Stimulated activated CD4-positive, alpha-beta T cell treated with anti-CD3 and anti-CD28 coated beads, Interleukin-12 subunit alpha, Interleukin-12 subunit beta, amount 100 ng/mL, for 4 hours (primary cell): ENCODE data around the gene HSPB1.
A peak's percentile ranks its signal among the peaks of the same experiment; 100 is the strongest.
"Not testable (repeated sequence)": the region's sequence is repeated elsewhere in the genome, so short reads cannot be mapped to it uniquely, and the experiment has no call there.

Source experiments
- DNase-seq: peaks from one replicate; pipeline ENCODE4 v3.0.0-alpha.2; 2020

The HSPB1 gene

DNA sequence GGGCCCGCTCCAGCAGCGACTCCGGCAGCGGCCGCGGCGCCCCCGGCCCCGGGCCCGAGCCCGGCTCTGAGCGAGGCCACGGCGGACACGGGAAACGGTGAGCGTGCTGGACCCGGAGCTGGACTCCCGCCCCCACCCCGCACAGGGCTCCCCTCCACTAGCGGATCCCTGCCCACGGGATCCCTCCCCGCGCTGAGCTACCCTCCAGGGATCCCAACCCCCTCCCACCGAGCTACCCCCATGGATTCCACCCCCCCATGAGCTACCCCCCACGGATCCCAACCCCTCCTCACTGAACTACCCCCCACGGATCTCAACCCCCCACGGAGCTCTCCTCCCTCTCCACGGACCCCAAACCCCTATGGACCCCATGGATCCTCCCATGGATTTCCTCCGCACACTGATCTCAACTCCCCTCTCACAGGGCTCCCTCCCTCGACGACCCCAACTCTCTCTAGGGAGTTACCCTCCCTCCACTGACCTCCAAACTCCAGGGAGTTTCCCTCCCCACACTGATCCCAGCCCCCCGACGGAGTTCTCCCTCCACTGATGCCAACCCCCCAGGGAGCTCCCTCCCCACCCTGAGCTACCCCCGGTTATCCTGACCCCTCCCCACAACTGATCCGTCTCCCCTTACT is 20.6 kb upstream of the HSPB1 start:
- no peak for DNase-seq

DNA sequence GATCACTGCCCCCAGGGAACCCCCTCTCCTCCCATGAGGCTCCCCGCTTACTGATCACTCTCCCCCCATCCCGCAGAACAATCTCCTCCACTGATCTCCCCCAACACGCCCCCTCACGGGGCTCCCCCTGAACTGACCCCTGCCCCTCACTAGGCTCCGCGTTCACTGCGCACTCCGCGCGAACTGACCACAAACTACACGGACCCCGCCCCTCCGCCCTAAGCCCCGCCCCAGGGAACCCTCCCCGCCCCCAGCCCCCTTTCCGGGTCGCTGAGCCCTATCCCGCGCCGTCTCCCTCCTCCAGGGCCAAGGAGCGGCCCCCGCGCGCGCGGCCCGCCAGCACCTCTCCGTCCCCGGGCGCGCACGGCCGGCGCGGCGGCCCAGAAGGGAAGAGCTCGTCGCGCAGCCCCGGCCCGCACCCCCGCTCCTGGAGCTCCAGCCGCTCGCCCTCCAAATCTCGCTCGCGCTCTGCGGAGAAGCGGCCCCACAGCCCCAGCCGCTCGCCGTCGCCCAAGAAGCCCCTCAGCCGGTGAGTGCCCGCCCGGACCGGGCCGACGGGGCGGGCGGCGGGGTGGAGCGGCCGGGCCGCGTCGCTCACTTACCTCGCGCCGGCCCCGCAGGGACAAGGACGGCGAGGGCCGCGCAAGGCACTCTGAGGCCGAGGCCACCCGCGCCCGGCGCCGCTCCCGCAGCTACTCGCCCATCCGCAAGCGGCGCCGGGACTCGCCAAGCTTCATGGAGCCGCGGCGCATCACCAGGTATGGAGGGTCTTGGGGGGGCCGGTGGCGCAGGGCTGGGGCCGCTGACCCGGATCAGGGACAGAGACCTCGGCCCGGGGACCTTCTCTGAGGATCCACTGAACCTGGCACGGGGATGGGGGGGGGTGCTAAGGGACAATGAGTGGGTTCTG is 19.9 kb upstream of the HSPB1 start:
- DNase-seq: no peak

DNA sequence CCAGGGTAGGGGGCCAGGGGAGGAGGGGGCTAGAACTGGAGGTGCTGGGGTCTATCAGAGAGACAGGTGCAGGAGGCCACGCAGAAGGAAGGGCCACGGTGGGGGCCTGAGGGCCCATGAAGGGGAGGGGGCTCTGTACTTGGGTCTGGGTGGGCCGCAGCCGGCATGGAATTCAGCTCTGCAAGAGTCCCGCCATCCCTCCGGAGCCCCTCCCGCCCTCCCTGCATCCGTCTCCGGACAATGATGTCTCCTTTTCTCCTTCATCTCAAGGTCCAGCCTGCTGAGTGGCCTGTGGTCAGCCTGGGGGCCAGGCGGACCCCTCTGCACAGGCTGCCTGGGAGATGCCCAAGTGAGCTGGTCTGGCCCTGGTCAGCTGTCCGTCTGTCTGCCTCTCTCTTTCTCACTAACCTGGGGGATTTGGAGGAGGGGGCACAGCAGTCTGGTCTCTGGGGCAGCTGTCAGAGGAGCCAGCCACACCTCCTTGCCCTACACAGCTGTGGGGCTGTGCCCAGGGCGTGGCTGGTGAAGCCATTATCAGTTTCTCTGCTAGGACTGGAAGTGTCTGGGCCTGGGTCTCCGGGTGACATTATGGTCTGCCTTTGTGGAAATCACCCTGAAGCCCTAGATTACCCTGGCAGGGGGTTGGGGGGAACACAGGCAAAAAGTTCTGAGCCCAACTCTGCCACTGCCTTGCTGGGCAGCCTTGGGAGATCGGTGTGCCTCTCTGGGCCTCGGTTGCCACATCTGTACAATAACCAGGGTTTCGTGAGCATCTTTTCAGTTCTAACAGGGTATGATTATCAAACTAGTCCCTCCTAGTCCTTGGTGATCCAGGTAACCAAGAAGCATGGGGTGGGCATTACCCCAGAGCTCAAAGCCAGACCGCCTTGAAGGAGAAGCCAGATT is 19.0 kb upstream of the HSPB1 start:
- no peak for DNase-seq

DNA sequence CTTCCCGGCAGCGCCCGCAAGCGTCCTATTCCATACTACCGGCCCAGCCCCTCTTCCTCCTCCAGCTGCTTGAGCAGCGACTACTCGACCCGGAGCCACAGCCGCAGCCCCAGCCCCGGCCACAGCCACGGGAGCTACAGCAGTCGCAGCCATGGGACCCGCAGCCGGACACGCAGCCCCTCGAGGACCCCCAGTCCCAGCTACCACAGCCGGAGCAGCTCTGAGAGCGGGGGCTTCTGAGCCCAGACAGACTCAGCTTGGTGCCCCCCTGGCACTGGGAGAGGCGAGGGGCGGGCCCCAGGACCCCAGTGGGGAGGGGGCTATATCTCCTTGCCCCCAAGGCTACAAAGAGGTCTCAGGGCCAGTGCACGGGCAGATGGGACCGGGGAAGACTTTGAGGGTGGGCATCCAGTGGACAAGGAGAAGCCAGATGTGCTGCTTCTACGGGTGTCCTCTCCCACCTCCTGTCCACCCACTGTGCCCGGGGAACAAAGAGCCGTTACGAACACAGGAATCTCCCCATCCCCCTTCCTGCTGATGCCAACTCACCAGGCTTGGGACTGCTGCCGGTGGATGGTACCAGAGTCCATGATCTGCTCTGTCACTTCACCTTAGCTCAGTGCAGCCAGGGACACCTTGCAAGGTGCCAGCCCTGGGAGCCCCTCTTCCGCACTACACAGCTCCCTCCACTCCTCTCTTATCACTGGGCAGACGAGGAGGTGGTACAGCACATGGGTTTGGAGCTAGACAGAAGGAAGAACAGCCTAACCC is 16.7 kb upstream of the HSPB1 start:
- DNase-seq: no peak

DNA sequence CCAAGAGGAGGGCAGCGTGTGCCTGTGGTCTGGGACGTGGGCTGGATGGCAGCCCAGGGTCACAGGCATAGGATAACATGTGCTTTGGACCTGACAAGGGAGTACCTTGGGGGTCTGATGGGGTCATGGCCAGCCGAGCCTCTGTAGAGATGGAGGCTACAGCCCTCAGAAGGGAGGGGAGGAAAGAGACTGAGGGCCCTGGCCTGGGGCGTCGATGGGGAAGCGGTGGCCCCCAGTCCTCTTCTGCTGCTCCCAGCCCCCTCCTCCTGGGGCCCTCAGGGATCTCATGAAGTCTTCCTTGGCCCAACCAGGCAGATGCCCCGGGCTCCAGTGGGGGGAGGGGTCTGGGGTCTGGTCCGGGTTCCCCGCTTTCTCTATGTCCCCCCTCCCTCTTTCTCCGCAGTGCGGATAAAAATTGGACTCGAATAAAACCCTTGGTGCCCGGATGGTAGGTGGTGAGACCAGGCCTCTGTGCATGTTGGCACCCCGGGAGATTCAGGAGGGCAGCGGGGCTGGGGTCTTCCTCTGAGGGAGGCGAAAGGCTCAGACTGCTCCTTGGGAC is 15.6 kb upstream of the HSPB1 start:
- DNase-seq: no peak

DNA sequence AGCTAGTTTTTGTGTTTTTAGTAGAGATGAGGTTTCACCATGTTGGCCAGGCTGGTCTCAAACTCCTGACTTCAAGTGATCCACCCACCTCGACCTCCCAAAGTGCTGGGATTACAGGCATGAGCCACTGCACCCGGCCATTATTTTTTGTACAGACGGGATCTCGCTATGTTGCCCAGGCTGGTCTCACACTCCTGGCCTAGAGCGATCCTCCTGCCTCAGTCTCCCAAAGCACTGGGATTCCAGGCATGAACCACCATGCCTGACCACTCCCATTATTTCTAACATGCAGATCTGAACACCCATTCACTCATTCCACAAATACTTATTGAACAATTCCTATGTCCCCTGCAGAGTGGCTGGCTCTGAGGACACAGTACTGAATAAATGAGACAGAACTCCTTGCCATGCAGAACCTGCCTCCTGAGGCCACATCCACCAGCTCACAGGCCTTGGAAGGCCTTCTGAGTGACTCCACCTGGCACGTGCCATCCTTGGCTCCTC is 11.6 kb upstream of the HSPB1 start:
- DNase-seq: not testable (repeated sequence)

DNA sequence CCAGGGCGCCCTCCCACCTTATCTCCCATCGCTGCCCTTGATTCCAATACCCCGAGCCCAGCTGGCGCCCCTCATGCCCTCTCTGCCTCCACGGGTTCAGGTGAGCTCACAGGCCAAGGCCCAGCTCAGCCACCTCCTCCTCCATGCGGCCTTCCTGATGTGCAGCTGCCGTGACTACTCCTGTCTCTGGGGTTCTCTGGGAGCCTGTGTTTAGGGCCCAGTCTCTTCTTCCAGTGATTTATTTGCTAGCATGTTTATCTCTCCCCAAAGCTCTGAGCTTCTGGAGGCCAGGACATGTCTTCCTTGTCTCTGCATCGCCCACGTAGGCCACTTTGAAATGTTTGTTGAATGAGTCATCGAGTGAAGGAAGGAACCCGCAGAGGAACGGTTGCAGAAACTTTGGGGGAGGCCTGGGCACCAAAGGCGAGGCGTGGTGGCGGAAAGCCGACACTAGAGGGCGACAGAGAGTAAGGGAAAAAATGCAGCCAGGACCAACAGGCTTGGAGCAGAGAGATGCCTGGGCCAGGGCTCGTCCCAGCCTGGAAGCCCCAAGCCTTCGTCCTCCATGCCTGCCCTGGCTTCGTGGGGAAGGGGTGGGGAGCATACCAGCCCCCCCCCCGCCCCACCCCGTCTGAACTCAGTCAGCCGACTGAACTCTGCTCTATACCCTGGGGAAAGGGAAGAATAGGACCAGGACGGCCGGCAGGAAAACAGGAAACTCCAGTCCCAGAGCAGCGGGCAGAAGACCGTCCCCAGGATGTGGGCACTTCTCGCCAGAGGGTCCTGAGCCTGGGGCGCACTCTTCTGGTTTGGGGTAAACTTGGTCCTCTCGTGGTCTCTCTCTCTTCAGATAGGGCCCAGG is 10.9 kb upstream of the HSPB1 start:
- DNase-seq: peak; percentile 80

DNA sequence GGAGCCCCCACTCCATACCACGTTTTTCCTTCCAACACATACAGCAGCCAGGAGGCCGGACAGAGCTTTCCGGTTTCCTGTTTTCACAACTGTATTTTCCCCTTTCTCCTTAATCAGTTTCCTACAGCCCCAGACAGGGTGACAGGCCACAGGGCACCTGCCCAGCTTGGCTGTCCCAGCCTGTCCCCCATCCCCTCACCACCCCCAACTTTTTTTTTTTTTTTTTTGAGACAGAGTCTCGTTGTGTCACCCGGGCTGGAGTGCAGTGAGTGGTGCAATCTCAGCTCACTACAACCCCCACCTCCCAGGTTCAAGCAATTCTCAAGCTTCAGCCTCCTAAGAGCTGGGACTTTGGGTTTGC is 10.3 kb upstream of the HSPB1 start:
- no peak for DNase-seq

DNA sequence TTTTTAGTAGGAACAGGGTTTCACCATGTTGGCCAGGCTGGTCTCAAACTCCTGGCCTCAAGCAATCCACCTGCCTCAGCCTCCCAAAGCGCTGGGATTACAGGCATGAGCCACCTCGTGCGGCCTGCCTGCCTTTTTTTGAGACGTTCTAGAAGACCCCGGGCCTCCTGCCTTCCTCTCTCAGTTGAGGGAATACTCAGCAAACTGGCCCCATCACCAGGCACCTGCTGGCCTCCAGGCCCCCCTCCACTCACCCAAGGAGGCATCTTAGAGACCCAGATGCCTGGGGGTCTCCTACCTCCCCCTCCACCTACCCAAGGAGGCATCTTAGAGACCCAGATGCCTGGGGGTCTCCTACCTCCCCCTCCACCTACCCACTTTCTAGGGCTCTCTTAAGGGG is 9.6 kb upstream of the HSPB1 start:
- DNase-seq: not testable (repeated sequence)

DNA sequence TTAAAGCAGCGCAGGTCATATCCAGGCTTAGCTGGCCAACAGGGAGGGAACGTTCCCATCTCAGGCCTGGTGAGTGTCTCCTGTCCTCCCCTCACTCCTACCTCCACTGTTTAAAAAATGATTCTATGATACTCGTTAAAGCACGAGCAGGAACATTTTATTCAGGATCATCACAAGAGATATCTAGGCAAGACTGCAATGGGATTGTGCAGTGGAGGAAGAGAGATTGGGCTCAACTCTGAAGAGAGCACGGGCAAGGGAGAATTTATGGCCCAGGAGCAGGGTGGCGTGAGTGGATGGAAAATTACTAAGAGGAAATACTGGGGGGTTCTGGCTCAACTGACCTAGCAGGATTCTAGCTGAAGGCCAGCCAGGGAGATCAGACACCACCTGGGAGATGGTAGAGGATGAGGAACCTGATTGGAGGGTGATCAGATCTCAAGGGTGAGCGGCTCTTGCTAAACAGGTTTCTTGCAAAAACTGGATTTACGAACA is 9.0 kb upstream of the HSPB1 start:
- DNase-seq: no peak

DNA sequence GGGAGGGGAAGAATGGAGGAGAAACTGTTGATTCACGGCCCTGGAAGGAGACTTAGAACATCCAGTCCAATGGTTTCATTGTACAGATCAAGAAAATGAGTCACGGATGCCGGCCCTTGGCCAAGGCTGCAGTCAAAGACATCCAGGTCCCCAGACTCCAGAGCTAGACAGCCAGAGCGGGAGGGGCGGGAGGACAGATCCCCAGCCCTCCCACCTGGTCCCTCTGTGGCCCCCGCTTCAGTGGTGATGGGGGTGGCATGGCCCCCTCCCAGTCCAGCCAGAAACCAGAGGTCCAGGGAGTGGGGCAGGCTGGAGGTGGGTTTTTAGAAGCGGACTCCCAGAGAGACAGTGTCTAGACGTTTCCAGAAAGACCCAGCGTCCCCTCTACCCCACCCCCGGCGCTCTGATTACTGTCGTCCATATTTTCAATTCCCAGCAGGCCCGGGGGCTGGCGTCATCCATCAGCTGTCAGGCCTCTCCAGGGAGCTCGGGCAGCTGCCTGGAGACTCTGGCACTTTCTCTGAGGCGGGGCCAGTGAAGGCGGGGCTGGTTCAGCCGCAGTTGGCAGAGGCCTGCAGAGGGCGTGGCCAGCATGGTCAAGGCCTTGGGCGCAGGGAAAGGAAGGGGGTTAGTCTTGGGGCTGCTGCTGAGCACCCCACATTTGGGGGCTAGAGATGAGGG is 8.0 kb upstream of the HSPB1 start:
- DNase-seq: no peak

DNA sequence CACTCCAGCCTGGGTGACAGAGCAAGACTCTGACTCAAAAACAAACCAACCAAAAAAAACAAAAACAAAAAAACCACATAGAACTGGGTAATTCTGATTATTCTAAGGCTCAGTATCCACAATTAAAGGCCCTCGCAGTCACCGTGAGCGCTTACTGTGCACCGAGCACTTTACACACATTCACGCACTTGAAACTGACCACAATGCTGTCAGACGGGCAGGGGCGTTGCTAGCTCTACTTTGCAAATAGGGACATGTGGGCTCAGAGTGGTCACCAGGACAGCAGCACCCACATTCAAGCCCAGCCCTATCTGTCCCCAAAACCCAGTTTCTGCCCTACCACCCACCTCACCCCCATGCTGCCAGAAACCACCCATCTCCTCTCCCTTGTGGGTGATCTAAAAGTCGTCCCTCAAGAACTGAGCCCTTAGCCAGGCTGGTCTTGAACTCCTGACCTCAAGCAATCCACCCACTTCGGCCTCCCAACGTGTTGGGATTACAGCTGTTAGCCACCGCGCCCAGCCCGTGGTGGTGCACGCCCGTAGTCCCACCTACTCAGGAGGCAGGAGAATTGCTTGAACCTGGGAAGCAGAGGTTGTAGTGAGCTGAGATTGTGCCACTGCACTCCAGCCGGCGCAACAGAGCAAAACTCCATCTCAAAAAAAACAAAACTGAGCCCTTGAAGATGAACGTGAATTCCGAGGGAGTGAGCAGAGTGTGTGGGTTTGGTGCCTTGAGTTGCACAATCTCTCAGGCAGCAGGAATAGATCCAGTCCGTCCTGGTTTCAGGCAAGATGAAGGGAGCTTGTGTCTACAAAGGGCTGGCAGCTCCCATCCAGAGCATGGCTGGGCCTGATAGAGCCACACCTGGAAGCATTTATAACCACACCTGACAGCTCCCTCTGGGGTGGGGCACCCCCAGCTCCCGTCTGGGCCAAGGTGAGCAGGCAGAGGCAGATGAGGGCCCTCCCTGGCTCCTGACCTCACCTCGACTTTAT is 5.4 kb upstream of the HSPB1 start:
- no peak for DNase-seq

DNA sequence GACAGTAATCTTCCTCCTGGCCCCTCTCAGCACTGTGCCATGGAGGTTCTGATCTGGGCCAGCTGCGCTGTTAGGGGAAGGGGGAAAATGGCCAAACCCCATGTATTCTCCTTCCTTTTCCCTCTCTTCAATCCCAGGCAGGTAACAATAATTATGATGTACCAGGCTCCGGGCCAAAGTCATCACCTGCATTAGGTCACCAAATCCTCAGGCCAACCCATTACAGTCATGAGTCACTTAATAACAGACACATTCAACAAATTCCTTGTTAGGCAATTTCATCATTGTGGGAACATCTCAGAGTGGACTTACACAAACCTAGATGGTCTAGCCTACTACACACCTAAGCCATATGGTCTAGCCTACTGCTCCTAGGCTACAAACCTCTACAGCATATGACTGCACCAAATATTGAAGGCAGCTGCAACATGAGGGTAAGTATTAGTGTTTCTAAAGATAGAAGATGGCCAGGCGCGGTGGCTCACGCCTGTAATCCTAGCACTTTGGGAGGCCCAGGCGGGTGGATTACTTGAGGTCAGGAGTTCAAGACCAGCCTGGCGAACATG is 2.2 kb upstream of the HSPB1 start:
- DNase-seq: no peak

DNA sequence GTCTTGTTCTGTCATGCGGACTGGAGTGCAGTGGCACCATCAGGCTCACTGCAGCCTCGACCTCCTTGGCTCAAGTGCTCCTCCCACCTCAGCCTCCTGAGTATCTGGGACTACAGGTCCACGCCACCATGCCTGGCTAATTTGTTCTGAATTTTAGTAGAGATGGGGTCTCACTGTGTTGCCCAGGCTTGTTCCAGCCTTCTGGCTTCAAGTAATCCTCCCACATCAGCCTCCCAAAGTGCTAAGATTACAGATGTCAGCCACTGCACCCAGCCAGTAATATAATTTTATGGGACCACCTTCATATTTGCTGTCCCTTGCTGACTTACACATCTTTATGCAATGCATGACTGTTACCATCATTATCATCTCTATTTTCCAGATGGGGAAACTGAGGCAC is 1.5 kb upstream of the HSPB1 start:
- no peak for DNase-seq

DNA sequence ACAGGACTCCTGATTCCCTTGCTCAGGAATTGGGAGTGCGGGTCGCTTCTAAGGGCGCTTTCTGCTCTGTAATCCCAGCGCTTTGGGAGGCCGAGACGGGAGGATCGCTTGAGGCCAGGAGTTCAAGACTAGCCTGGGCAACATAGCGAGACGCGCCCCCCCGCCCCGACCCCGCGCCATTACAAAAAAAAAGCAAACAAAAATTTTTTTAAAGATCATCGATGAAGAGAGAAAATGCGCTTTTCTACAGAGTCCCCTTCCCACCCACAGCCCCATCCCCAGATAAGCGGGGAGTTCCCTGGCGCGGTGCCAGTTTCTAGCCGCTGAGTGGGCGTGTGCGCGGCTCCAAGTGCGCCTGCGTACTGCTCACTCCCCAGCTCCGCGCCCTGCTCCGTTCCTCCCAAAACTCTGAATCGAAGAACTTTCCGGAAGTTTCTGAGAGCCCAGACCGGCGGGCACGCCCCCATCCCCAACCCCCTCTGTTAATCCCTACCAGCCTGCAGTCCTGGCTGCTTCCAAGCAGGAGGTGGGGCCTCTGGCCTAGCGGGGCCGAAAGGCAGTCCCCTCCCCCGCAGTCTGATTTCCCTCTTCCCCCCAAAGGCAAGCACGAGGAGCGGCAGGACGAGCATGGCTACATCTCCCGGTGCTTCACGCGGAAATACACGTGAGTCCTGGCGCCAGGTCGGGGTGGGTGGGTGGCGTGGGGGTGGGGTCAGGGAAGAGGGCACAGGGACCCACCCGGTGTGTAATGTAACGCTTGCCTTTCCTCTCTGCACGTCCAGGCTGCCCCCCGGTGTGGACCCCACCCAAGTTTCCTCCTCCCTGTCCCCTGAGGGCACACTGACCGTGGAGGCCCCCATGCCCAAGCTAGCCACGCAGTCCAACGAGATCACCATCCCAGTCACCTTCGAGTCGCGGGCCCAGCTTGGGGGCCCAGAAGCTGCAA is 1.0 kb downstream of the HSPB1 start:
- peak; percentile 82 for DNase-seq

DNA sequence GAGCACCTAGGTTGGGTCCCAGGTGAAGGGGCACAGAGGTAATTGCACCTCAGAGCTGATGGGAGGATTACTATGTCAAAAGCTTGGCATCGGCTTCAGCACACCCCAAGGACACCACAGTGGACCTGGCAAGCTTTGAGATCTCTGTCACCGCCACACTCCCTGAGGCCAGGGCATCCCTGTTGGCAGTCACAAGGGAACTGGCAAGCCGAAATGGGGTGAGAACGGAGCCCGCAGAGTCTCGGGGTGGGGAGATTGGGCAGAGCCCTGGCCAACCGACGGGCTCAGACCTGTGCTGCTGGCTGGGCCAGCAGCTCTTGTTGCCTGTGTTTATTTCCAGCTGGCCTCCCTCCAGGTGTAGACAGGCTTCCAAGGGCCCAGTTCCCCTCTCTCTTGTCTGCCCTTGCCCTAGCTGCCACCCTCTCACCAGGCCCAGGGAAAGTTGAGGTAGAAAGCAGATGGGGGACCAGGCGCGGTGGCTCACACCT is 2.5 kb downstream of the HSPB1 start:
- no peak for DNase-seq

DNA sequence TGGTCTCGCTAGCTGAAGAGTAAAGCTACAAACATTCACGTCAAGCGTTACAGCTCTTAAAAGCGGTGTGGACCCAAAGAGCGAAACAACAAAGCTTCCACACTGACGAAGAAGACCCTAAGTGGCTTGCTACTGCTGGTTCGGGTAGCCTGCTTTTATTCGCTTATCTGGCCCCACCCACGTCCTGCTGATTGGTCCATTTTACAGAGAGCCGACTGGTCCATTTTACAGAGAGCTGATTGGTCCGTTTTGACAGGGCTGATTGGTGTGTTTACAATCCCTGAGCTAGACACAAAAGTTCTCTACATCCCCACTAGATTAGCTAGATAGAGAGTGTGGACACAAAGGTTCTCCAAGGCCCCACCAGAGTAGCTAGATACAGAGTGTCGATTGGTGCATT is 6.4 kb downstream of the HSPB1 start:
- DNase-seq: not testable (repeated sequence)
